Endothelial cell of umbilical vein (primary cell): ENCODE measurements around the gene NMB. TPM values are rescaled to one million over a fixed set of nuclear protein-coding genes. Genes with fewer than 3 reads are reported as not detected.

Experiments
- BruUV-seq: library from RNA; stranded (reverse); fragments of 400-500 nt; replicated peaks from 2 replicates; lab custom pipeline; 2021; lab: Mats Ljungman, UMichigan
- CTCF ChIA-PET: fragments of 300-600, 350-600 bp; sonication (Branson Sonifier 250); formaldehyde crosslinking; loops from one replicate; lab custom pipeline; 2021; ENCODE audit warnings: antibody characterized with exemption, inconsistent platforms; lab: Charles Lee
- POLR2A ChIA-PET: fragments of 300-600, 350-600 bp; sonication (Branson Sonifier 250); formaldehyde crosslinking; loops from one replicate; lab custom pipeline; 2021; ENCODE audit warnings: antibody characterized with exemption, inconsistent platforms; lab: Charles Lee
- DNase-seq: peaks from one replicate; pipeline ENCODE4 v3.0.0-alpha.2; 2011; ENCODE audit warnings: low read depth, low spot score
- FAIRE-seq: peaks from 2 replicates; lab custom pipeline; 2011; peaks lifted over from hg19 to GRCh38; lab: Jason Lieb, UNC
- H2AFZ ChIP-seq: 2 replicates; pipeline ENCODE4 v1.6.0; 2012; ENCODE audit warnings: low read depth, low read length, control low read depth, inconsistent platforms
- H3K27ac ChIP-seq: 2 replicates; pipeline ENCODE4 v1.5.1; 2011; ENCODE audit warnings: low read depth, mild to moderate bottlenecking, control low read depth, low read length, moderate library complexity; ENCODE audit not compliant: insufficient read depth
- H3K27me3 ChIP-seq, 2 experiments: 2 replicates each; pipeline versions ENCODE4 v1.6.0 to v1.6.1; 2011; ENCODE audit warnings: low read length in 2 of 2, mixed read lengths in 1 of 2; ENCODE audit not compliant: control insufficient read depth in 2 of 2, insufficient read depth in 2 of 2
- H3K36me3 ChIP-seq, 2 experiments: 2 replicates in 1 of 2; 3 replicates in 1 of 2; pipeline ENCODE4 v1.5.1; 2011; ENCODE audit warnings: low read length in 2 of 2, mild to moderate bottlenecking in 1 of 2, moderate library complexity in 1 of 2; ENCODE audit not compliant: control insufficient read depth in 2 of 2, insufficient read depth in 2 of 2; ENCODE audit errors: extremely low read depth in 1 of 2
- H3K4me1 ChIP-seq: 3 replicates; pipeline ENCODE4 v1.5.1; 2011; ENCODE audit warnings: mild to moderate bottlenecking, low read length; ENCODE audit not compliant: control insufficient read depth, insufficient read depth; ENCODE audit errors: extremely low read depth
- H3K4me2 ChIP-seq: 2 replicates; pipeline ENCODE4 v1.6.1; 2011; ENCODE audit warnings: low read length, control low read depth, mixed read lengths; ENCODE audit not compliant: insufficient read depth
- H3K4me3 ChIP-seq, 3 experiments: fragments of 200-600 bp in 1 of 3; sonication (generic), shearing (Covaris generic) in 1 of 3; replicated peaks in 1 of 3; 2 replicates each; pipeline ENCODE4 v1.5.1; 2011 to 2016; ENCODE audit warnings: control low read depth in 3 of 3, low read length in 3 of 3, mild to moderate bottlenecking in 2 of 3, inconsistent platforms in 1 of 3, low read depth in 1 of 3, moderate library complexity in 1 of 3; ENCODE audit not compliant: insufficient read depth in 1 of 3
- H3K79me2 ChIP-seq: 2 replicates; pipeline ENCODE4 v1.6.0; 2012; ENCODE audit warnings: low read length, inconsistent platforms; ENCODE audit not compliant: control insufficient read depth, insufficient read depth
- H3K9ac ChIP-seq: replicated peaks from 2 replicates; pipeline ENCODE3; 2011; ENCODE audit warnings: low read length, control low read depth; ENCODE audit not compliant: insufficient read depth; ENCODE audit errors: extremely low read depth
- H3K9me1 ChIP-seq: replicated peaks from 3 replicates; pipeline ENCODE4 v1.6.0; 2011; ENCODE audit warnings: mild to moderate bottlenecking, low read length; ENCODE audit not compliant: control insufficient read depth, insufficient read depth; ENCODE audit errors: extremely low read depth
- H3K9me3 ChIP-seq: replicated peaks from 2 replicates; pipeline ENCODE4 v1.5.1; 2012; ENCODE audit warnings: low read length, inconsistent platforms; ENCODE audit not compliant: control insufficient read depth, insufficient read depth
- H4K20me1 ChIP-seq: replicated peaks from 2 replicates; pipeline ENCODE3; 2011; ENCODE audit warnings: mild to moderate bottlenecking, low read length; ENCODE audit not compliant: control insufficient read depth, insufficient read depth; ENCODE audit errors: extremely low read depth
- CTCF ChIP-seq, 2 donors: IDR thresholded peaks; 1 replicate in 1 of 2; 2 replicates in 1 of 2; pipeline ENCODE4 v1.5.1; 2011; ENCODE audit warnings: low read length in 2 of 2, mild to moderate bottlenecking in 2 of 2, moderate library complexity in 2 of 2, control low read depth in 1 of 2, inconsistent platforms in 1 of 2, low read depth in 1 of 2; ENCODE audit not compliant: insufficient read depth in 1 of 2; ENCODE audit errors: extremely low read depth in 1 of 2
- EZH2 ChIP-seq: IDR thresholded peaks from 2 replicates; pipeline ENCODE4 v1.6.1; 2012; ENCODE audit warnings: borderline replicate concordance, low read depth, mild to moderate bottlenecking, moderate library complexity, low read length, inconsistent platforms; ENCODE audit not compliant: severe bottlenecking
- FOS ChIP-seq: IDR thresholded peaks from 2 replicates; pipeline ENCODE4 v1.6.1; 2011; ENCODE audit warnings: mild to moderate bottlenecking, low read length, moderate library complexity, borderline replicate concordance; ENCODE audit not compliant: insufficient read depth
- GATA2 ChIP-seq: IDR thresholded peaks from 2 replicates; pipeline ENCODE4 v1.7.0; 2011; ENCODE audit warnings: low read depth, mild to moderate bottlenecking, moderate library complexity, mixed read lengths, low read length; ENCODE audit not compliant: insufficient read length, insufficient read depth
- JUN ChIP-seq: IDR thresholded peaks from 2 replicates; pipeline ENCODE4 v1.6.1; 2011; ENCODE audit warnings: borderline replicate concordance, low read depth; ENCODE audit not compliant: insufficient read length, insufficient read depth
- MAX ChIP-seq: IDR thresholded peaks from 2 replicates; pipeline ENCODE4 v1.6.1; 2011; ENCODE audit not compliant: insufficient read depth, insufficient read length
- MYC ChIP-seq: IDR thresholded peaks from one replicate; pipeline ENCODE4 v1.6.1; 2011; ENCODE audit warnings: mild to moderate bottlenecking, low read depth, low read length
- POLR2A ChIP-seq: IDR thresholded peaks from 2 replicates; pipeline ENCODE4 v1.6.1; 2012; ENCODE audit warnings: low read depth, mild to moderate bottlenecking, control low read depth, low read length
- POLR2AphosphoS5 ChIP-seq: IDR thresholded peaks from 2 replicates; pipeline ENCODE4 v1.6.1; 2012; ENCODE audit warnings: low read depth, mild to moderate bottlenecking, control low read depth, low read length, moderate library complexity; ENCODE audit not compliant: insufficient read depth
- dilution Hi-C: fragments of 300-500 bp; cut with MboI; formaldehyde crosslinking; loops from one replicate; pipeline ENCODE4 v1.15.0; 2019; ENCODE audit warnings: low sequenced_read_pairs; ENCODE audit not compliant: extremely low pct_ligation_motif_present
- intact Hi-C: fragments of 100-400 bp; cut with micrococcal nuclease; formaldehyde crosslinking; loops from one replicate; pipeline ENCODE4 v1.10.0; 2022
- polyA plus RNA-seq, 4 experiments: library from polyadenylated mRNA; depleted of rRNA in 3 of 4; stranded (reverse) in 3 of 4; unstranded in 1 of 4; fragments of >200 nt; gene quantifications; 2 replicates each; pipeline versions ENCODE4 v1.2.1 to v1.2.3, GENCODE V29; 2011 to 2012; ENCODE audit warnings: missing spikeins in 1 of 4
- total RNA-seq: library from RNA; stranded (reverse); gene quantifications from 2 replicates; pipeline ENCODE4 v1.2.3, GENCODE V29; 2021

Gene NMB
- total and polyA plus RNA-seq, 2 donors (not counting 3 experiments of a cell fraction or from before 2014, with no cell fraction given): 7.8 to 9.8 TPM

- Histone ChIP-seq H3K36me3 (peaks cover 7 to 8% of the 10 kb centered on the region in 2 experiments), H3K9ac (no peak overlapping the region), H3K79me2 (peaks cover 7% of the 10 kb centered on the region), H4K20me1 (no peaks in the 10 kb centered on the region), H3K9me3 (no peaks in the 10 kb centered on the region), H2AFZ (no peak overlapping the region), H3K27ac (no peak overlapping the region), H3K4me3 (no peak overlapping the region), H3K4me1 (peaks cover 6% of the 10 kb centered on the region), H3K27me3 (no peaks in the 10 kb centered on the region), H3K9me1 (no peaks in the 10 kb centered on the region), H3K4me2 (no peak overlapping the region)
- TF ChIP-seq GATA2 (no peak), JUN (no peak), MYC (no peak), CTCF (IDR thresholded peaks at IDR 0.05; ENCODE audit: extremely low read depth in 1 of 2, insufficient read depth in 1 of 2, low read depth in 1 of 2, low read length in 2 of 2) (no peak), MAX (no peak), FOS (no peak), EZH2 (no peak), POLR2AphosphoS5 (no peak), POLR2A (no peak)
- ChIA-PET POLR2A (interaction anchor here (1.0 kb wide), 1 partner anchor 34 kb away, joined by 3 read pairs; the partner anchor contains the start of gene SEC11A), CTCF (interaction anchor here (1.1 kb wide), 1 partner anchor 27 kb away, joined by 3 read pairs; no protein-coding TSS in a partner anchor)
- DNase-seq: peak; percentile 18
- no peak for FAIRE-seq
- intact Hi-C loops (loop anchor here (2.0 kb wide), 1 partner anchor 15 kb away; no protein-coding TSS in a partner anchor), dilution Hi-C loops (no loop called here)
- no TSS peak for BruUV-seq
Measured at GRCh38 chr15:84681831-84682230, 23.8 kb upstream of the NMB start.
